Hepatocyte (in vitro differentiated cells): ENCODE results near the gene LLGL2. TPM values are rescaled to one million over a fixed set of nuclear protein-coding genes. Genes with fewer than 3 reads are reported as not detected.

Experiments
- DNase-seq: peaks from one replicate; pipeline ENCODE4 v3.0.0-alpha.2; 2016; ENCODE audit warnings: low spot score
- H2AFZ ChIP-seq: fragments of 200-600 bp; sonication (generic); 2 replicates; pipeline ENCODE4 v1.6.0; 2016; ENCODE audit warnings: antibody characterized with exemption, mild to moderate bottlenecking
- H3K27ac ChIP-seq: fragments of 200-600 bp; sonication (generic); 2 replicates; pipeline ENCODE4 v1.5.1; 2016; ENCODE audit warnings: mild to moderate bottlenecking
- H3K27me3 ChIP-seq: fragments of 200-600 bp; sonication (generic); 2 replicates; pipeline ENCODE4 v1.6.1; 2016
- H3K36me3 ChIP-seq: fragments of 200-600 bp; sonication (generic); replicated peaks from 2 replicates; pipeline ENCODE4 v1.5.1; 2016; ENCODE audit warnings: low read depth; ENCODE audit not compliant: insufficient read depth
- H3K4me1 ChIP-seq: fragments of 200-600 bp; sonication (generic); 2 replicates; pipeline ENCODE4 v1.5.1; 2016; ENCODE audit warnings: mild to moderate bottlenecking, moderate library complexity; ENCODE audit not compliant: insufficient read depth
- H3K4me2 ChIP-seq: fragments of 200-600 bp; sonication (generic); 2 replicates; pipeline ENCODE4 v1.6.0; 2016
- H3K4me3 ChIP-seq: fragments of 200-600 bp; sonication (generic); 2 replicates; pipeline ENCODE4 v1.5.1; 2016; ENCODE audit warnings: mild to moderate bottlenecking
- H3K79me2 ChIP-seq: fragments of 200-600 bp; sonication (generic); 2 replicates; pipeline ENCODE4 v1.6.0; 2017; ENCODE audit warnings: mild to moderate bottlenecking
- H3K9me2 ChIP-seq: fragments of 200-600 bp; sonication (generic); replicated peaks from 2 replicates; pipeline ENCODE4 v1.6.0; 2017; ENCODE audit warnings: mild to moderate bottlenecking; ENCODE audit not compliant: insufficient read depth
- H3K9me3 ChIP-seq: fragments of 200-600 bp; sonication (generic); 2 replicates; pipeline ENCODE4 v1.5.1; 2016; ENCODE audit warnings: low read depth, mild to moderate bottlenecking
- H4K20me1 ChIP-seq: fragments of 200-600 bp; sonication (generic); 2 replicates; pipeline ENCODE4 v1.6.0; 2016; ENCODE audit warnings: mild to moderate bottlenecking; ENCODE audit not compliant: insufficient read depth, poor library complexity, severe bottlenecking
- CTCF ChIP-seq: fragments of 200-600 bp; sonication (generic); IDR thresholded peaks from 2 replicates; pipeline ENCODE4 v1.5.1; 2016; ENCODE audit warnings: antibody characterized with exemption, mild to moderate bottlenecking; ENCODE audit not compliant: poor library complexity
- EZH2 ChIP-seq: fragments of 200-600 bp; sonication (generic); IDR thresholded peaks from 2 replicates; pipeline ENCODE4 v1.6.1; 2016; ENCODE audit warnings: antibody characterized with exemption, mild to moderate bottlenecking, borderline replicate concordance
- EZH2phosphoT487 ChIP-seq: fragments of 200-600 bp; sonication (generic); IDR thresholded peaks from one replicate; pipeline ENCODE4 v1.6.1; 2018; ENCODE audit warnings: antibody characterized with exemption, mild to moderate bottlenecking, low read depth, moderate library complexity; ENCODE audit not compliant: unreplicated experiment, severe bottlenecking
- WGBS: methylation state at CpG from one replicate; pipeline ENCODE4 v1.1.6; 2016; ENCODE audit warnings: low lambda C conversion rate; ENCODE audit errors: missing lambda C conversion rate; 5-methylcytosine and 5-hydroxymethylcytosine counted together
- polyA plus RNA-seq: library from polyadenylated mRNA; unstranded; fragments of >200 nt; fragmentation: Nextera tagmentation; extraction: Ambion mirVana; gene quantifications from 2 replicates; pipeline ENCODE4 v1.2.1, GENCODE V29; 2016
- total RNA-seq: library from RNA; depleted of rRNA; stranded (reverse); fragments of >200 nt; gene quantifications from 2 replicates; pipeline ENCODE4 v1.2.3, GENCODE V29; 2014

LLGL2 gene
- total and polyA plus RNA-seq, 2 experiments from 2014 or later = 81.8 to 154 TPM

- TF ChIP-seq EZH2 = no peak
- peak; percentile 39 for TF ChIP-seq CTCF
- TF ChIP-seq EZH2phosphoT487 = no peak
- Histone ChIP-seq H3K79me2 (no peaks in the 10 kb centered on the region), H3K27ac (no peak overlapping the region), H4K20me1 (no peaks in the 10 kb centered on the region), H3K9me3 (no peaks in the 10 kb centered on the region), H2AFZ (no peak overlapping the region), H3K9me2 (no peaks in the 10 kb centered on the region), H3K4me3 (no peak overlapping the region), H3K36me3 (no peaks in the 10 kb centered on the region), H3K4me2 (no peak overlapping the region), H3K4me1 (no peaks in the 10 kb centered on the region), H3K27me3 (no peaks in the 10 kb centered on the region)
- no peak for DNase-seq
- WGBS = 85% methylated on average over 34 of the region's 36 CpGs
These were observed 94.3 kb downstream of the LLGL2 start for GRCh38 chr17:75619506-75620431.

- Histone ChIP-seq H3K27ac (no peak overlapping the region), H3K4me1 (no peaks in the 10 kb centered on the region), H3K4me3 (no peak overlapping the region), H3K79me2 (no peaks in the 10 kb centered on the region), H3K27me3 (no peaks in the 10 kb centered on the region), H3K9me3 (no peaks in the 10 kb centered on the region), H2AFZ (no peak overlapping the region), H4K20me1 (no peaks in the 10 kb centered on the region), H3K9me2 (no peaks in the 10 kb centered on the region), H3K36me3 (no peaks in the 10 kb centered on the region), H3K4me2 (no peak overlapping the region)
- WGBS = 95% methylated on average over 4 of the region's 4 CpGs
- no peak for DNase-seq
- TF ChIP-seq EZH2phosphoT487 = no peak
- no peak for TF ChIP-seq CTCF
- TF ChIP-seq EZH2 = no peak
These were observed 96.0 kb downstream of the LLGL2 start for GRCh38 chr17:75621489-75621888.

- H3K36me3 ChIP-seq = no peaks in the 10 kb centered on the region
- no peak overlapping the region for H3K4me3 ChIP-seq
- no peaks in the 10 kb centered on the region for H3K4me1 ChIP-seq
- WGBS = 85% methylated on average over 8 of the region's 8 CpGs
- H3K27me3 ChIP-seq = no peaks in the 10 kb centered on the region
- no peak for DNase-seq
- H4K20me1 ChIP-seq = no peaks in the 10 kb centered on the region
- no peaks in the 10 kb centered on the region for H3K9me2 ChIP-seq
- no peaks in the 10 kb centered on the region for H3K79me2 ChIP-seq
- no peak overlapping the region for H2AFZ ChIP-seq
- no peaks in the 10 kb centered on the region for H3K9me3 ChIP-seq
- no peak overlapping the region for H3K4me2 ChIP-seq
- TF ChIP-seq CTCF (no peak), EZH2phosphoT487 (no peak), EZH2 (no peak)
- H3K27ac ChIP-seq = no peak overlapping the region
These were observed 96.6 kb downstream of the LLGL2 start for GRCh38 chr17:75622076-75622475.
